Omental fat pad (tissue), 4 donors: ENCODE data around the gene TEX22. TPM values are rescaled to one million over a fixed set of nuclear protein-coding genes. Genes with fewer than 3 reads are reported as not detected.

ENCODE experiments used
- ATAC-seq: fragments of 150-250 bp; one replicate; pipeline ENCODE4 v1.9.1; 2016; ENCODE audit warnings: mild to moderate bottlenecking, moderate library complexity; ENCODE audit not compliant: low FRiP score
- DNase-seq: peaks from one replicate; pipeline ENCODE4 v3.0.0-alpha.2; 2019; ENCODE audit warnings: low spot score
- total RNA-seq, 4 donors: library from RNA; depleted of rRNA; stranded (reverse); fragments of >200 nt; gene quantifications; one replicate each; pipeline ENCODE4 v1.1.0, GENCODE V29; 2016
- TF ChIP-seq, protein P1 (sequence below), 3 donors: fragments of 450-650 bp; IDR thresholded peaks; one replicate each; pipeline ENCODE4 v1.5.1; 2016 to 2017; ENCODE audit warnings: antibody characterized with exemption in 3 of 3, mild to moderate bottlenecking in 3 of 3, moderate library complexity in 2 of 3

The TEX22 gene
- total RNA-seq, 4 donors from 2014 or later, result 0.24 to 0.47 TPM; not detected in 2

DNA sequence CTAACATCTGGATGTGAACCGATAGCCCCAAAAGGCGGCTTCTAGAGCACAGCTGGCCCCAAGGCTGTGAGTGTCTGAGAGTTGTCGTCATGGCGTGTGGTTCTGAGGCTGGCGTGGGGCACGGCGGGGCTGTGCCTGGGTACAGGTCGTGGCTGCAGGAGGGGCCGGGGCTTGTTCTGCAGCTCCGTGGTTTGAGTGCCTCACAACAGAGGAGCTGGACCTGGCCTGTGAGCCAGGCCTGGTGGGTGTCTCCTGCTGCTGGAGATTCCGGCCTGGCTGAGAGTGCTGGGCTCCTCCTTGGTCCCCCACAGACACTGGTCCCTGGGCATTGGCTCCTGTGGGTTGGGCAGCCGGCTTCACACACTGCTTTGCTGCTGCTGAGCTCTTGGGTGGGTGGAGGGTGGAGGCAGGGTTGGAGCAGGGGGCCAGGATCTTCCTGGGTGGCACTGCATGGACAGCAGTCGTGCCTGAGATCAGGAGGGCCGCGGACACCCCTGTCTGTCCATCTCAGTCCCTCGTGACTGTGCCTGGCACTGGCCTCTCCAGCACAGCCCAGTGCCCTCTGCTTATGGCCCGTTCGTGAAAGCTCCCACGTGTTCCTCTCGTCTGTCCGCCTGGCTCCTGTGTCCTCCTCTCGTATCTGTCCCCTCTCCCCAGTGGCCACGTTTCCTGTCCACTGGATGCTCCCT, 31.8 kb upstream of the TEX22 start:
- DNase-seq, result no peak
- no peak for ATAC-seq
- TF ChIP-seq, protein P1, sequence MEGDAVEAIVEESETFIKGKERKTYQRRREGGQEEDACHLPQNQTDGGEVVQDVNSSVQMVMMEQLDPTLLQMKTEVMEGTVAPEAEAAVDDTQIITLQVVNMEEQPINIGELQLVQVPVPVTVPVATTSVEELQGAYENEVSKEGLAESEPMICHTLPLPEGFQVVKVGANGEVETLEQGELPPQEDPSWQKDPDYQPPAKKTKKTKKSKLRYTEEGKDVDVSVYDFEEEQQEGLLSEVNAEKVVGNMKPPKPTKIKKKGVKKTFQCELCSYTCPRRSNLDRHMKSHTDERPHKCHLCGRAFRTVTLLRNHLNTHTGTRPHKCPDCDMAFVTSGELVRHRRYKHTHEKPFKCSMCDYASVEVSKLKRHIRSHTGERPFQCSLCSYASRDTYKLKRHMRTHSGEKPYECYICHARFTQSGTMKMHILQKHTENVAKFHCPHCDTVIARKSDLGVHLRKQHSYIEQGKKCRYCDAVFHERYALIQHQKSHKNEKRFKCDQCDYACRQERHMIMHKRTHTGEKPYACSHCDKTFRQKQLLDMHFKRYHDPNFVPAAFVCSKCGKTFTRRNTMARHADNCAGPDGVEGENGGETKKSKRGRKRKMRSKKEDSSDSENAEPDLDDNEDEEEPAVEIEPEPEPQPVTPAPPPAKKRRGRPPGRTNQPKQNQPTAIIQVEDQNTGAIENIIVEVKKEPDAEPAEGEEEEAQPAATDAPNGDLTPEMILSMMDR (IDR thresholded peaks at IDR 0.05), result no peak

DNA sequence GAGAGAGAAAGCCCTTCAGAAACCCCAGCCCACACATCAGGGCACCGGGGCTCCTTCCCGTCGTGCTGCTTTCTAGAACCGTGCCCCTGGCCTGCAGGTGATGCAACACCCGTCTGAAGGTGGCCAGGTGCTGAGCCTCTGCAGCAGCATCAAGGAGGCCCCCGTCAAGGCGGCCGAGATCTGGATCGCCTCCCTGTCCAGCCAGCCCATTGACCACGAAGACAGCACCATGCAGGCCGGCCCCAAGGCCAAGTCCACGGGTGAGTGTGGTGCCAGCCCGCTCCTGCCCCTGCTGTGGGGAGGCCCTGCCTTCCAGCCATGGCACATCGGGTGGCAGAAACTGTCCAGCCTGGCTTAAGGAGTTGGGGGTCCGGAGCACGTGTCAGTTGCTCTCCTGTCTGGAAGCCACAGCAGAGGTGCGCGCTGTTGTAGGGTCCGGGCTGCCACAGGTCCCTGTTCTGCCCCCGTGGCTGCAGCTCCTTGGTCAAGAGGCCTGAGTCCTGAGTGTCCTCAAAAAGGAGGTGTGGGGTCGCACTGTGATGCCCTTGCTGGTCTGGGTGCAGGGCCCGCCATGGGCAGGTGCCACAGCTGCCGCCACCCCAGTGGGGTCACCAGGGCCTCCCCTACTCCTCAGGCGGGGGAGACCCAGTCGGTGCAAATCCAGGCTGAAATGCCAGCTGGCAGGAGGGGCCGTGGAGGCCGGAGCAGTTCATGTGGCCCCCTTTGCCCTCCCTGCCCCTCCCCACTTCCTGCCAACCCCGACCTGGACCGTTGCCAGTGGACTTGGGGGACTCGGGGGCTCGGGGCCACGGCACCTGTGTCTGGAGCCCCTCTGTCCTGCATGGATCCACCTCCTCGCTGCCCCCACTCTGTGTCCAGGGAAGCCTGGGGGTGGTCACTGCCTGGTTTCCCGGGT, 31.0 kb upstream of the TEX22 start:
- DNase-seq, result no peak
- no peak for ATAC-seq
- TF ChIP-seq, protein P1 (IDR thresholded peaks at IDR 0.05), result no peak

DNA sequence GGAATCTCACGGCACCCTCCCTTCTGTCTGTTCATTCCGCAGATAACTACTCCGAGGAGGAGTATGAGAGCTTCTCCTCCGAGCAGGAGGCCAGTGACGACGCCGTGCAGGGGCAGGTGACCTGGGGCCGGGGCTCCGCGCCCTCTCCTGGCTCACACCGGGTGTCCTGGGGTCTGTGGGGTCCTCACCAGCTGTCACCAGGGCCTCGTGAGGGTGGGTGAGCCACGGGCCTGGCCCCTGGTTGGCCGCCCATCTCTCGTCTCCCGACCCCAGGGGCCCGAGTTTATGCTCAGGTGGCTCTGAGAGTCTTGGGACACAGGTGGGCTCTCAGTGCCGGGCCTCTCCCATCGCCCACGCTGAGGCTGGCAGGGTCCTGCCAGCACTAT, 30.3 kb upstream of the TEX22 start:
- DNase-seq (no peak), ATAC-seq (no peak)
- TF ChIP-seq, protein P1 (IDR thresholded peaks at IDR 0.05), result no peak

GRCh38 chr14:105368426-105368825, 29.9 kb upstream of the TEX22 start:
- no peak for ATAC-seq
- DNase-seq, result no peak
- TF ChIP-seq, protein P1 (IDR thresholded peaks at IDR 0.05), result no peak

- DNase-seq, result no peak
- no peak for ATAC-seq
- TF ChIP-seq, protein P1 (IDR thresholded peaks at IDR 0.05), result no peak
These were observed 29.3 kb upstream of the TEX22 start for GRCh38 chr14:105368910-105369652.

GRCh38 chr14:105369653-105370040, 28.7 kb upstream of the TEX22 start:
- ATAC-seq (no peak), DNase-seq (no peak)
- TF ChIP-seq, protein P1 (IDR thresholded peaks at IDR 0.05), result no peak
